H1 (cell line): Measurements from ENCODE around the gene RPL36A. TPM values are rescaled to one million over a fixed set of nuclear protein-coding genes. Genes with fewer than 3 reads are reported as not detected.

Experiments
- CTCF ChIA-PET: fragments of 300-600 bp; sonication (Branson Sonifier 250); formaldehyde crosslinking; loops from one replicate; lab custom pipeline; 2021; ENCODE audit not compliant: partially characterized antibody; lab: Charles Lee
- POLR2A ChIA-PET: fragments of 300-600 bp; sonication (Branson Sonifier 250); formaldehyde crosslinking; loops from one replicate; lab custom pipeline; 2021; ENCODE audit warnings: inconsistent platforms; ENCODE audit not compliant: partially characterized antibody; lab: Charles Lee
- DNase-seq, 2 experiments: peaks; one replicate each; pipeline versions ENCODE4 v3.0.0 to v3.0.0-alpha.2; 2010 to 2022; ENCODE audit warnings: low spot score in 2 of 2, low read depth in 1 of 2, mixed read lengths in 1 of 2
- FAIRE-seq: peaks from 2 replicates; lab custom pipeline; 2011; peaks lifted over from hg19 to GRCh38; lab: Jason Lieb, UNC
- H2AFZ ChIP-seq: 2 replicates; pipeline ENCODE4 v1.8.1; 2012; ENCODE audit warnings: low read length, inconsistent platforms
- H2AK5ac ChIP-seq: 2 replicates; pipeline ENCODE4 v1.6.1; 2013; ENCODE audit warnings: low read depth, low read length
- H2BK120ac ChIP-seq: replicated peaks from 2 replicates; pipeline ENCODE3; 2013; ENCODE audit warnings: low read depth, low read length, inconsistent platforms
- H2BK12ac ChIP-seq: 2 replicates; pipeline ENCODE4 v1.6.1; 2013; ENCODE audit warnings: low read depth, low read length
- H2BK15ac ChIP-seq: 2 replicates; pipeline ENCODE4 v1.6.1; 2013; ENCODE audit warnings: low read length
- H2BK20ac ChIP-seq: 2 replicates; pipeline ENCODE4 v1.6.1; 2013; ENCODE audit warnings: low read length
- H2BK5ac ChIP-seq: 2 replicates; pipeline ENCODE4 v1.6.1; 2013; ENCODE audit warnings: low read depth, low read length
- H3K14ac ChIP-seq: 2 replicates; pipeline ENCODE4 v1.6.1; 2013; ENCODE audit warnings: inconsistent platforms; ENCODE audit not compliant: insufficient read length
- H3K18ac ChIP-seq: 2 replicates; pipeline ENCODE4 v1.6.1; 2013; ENCODE audit warnings: low read length; ENCODE audit errors: extremely low read depth
- H3K23ac ChIP-seq: 2 replicates; pipeline ENCODE4 v1.6.1; 2013; ENCODE audit warnings: inconsistent platforms; ENCODE audit not compliant: insufficient read length
- H3K23me2 ChIP-seq: 2 replicates; pipeline ENCODE4 v1.6.1; 2013; ENCODE audit warnings: low read depth, low read length
- H3K27ac ChIP-seq: 2 replicates; pipeline ENCODE4 v1.6.1; 2011; ENCODE audit warnings: low read depth, low read length, inconsistent platforms
- H3K27me3 ChIP-seq, 4 experiments: replicated peaks in 1 of 4; 1 replicate in 1 of 4; 2 replicates in 3 of 4; pipeline versions ENCODE4 v1.6.1 to v1.8.1; 2011 to 2013; ENCODE audit warnings: low read length in 3 of 4, mild to moderate bottlenecking in 3 of 4, inconsistent platforms in 2 of 4, mixed read lengths in 2 of 4, moderate library complexity in 1 of 4; ENCODE audit not compliant: control insufficient read depth in 3 of 4, insufficient read depth in 3 of 4; ENCODE audit errors: extremely low read depth in 1 of 4
- H3K36me3 ChIP-seq, 4 experiments: 2 replicates each; pipeline versions ENCODE4 v1.6.1 to v1.8.1; 2011 to 2013; ENCODE audit warnings: mild to moderate bottlenecking in 4 of 4, low read length in 3 of 4, moderate library complexity in 2 of 4, control low read depth in 1 of 4, inconsistent platforms in 1 of 4; ENCODE audit not compliant: insufficient read depth in 4 of 4, control insufficient read depth in 2 of 4
- H3K4ac ChIP-seq: replicated peaks from 2 replicates; pipeline ENCODE3; 2013; ENCODE audit warnings: low read length, low read depth, mixed read lengths, inconsistent platforms; ENCODE audit not compliant: insufficient read length
- H3K4me1 ChIP-seq, 4 experiments: replicated peaks in 1 of 4; 1 replicate in 1 of 4; 2 replicates in 3 of 4; pipeline versions ENCODE4 v1.6.1 to v1.8.1; 2011 to 2013; ENCODE audit warnings: low read length in 3 of 4, inconsistent platforms in 2 of 4, mixed read lengths in 1 of 4; ENCODE audit not compliant: insufficient read depth in 4 of 4, control insufficient read depth in 3 of 4
- H3K4me2 ChIP-seq, 2 experiments: 2 replicates each; pipeline versions ENCODE4 v1.6.1 to v1.8.1; 2011 to 2013; ENCODE audit warnings: low read depth in 2 of 2, low read length in 2 of 2, control low read depth in 1 of 2, inconsistent platforms in 1 of 2, mild to moderate bottlenecking in 1 of 2; ENCODE audit not compliant: insufficient read depth in 1 of 2
- H3K4me3 ChIP-seq, 4 experiments: fragments of 200-600, 300-600 bp in 1 of 4; sonication (generic), shearing (Covaris generic), sonication (Bioruptor Twin) in 1 of 4; 2 replicates each; pipeline versions ENCODE4 v1.5.1 to v1.8.1; 2011 to 2016; ENCODE audit warnings: low read length in 4 of 4, low read depth in 3 of 4, control low read depth in 2 of 4, inconsistent platforms in 2 of 4, mild to moderate bottlenecking in 2 of 4, mixed read lengths in 1 of 4, moderate library complexity in 1 of 4; ENCODE audit not compliant: insufficient read depth in 2 of 4; ENCODE audit errors: extremely low read depth in 1 of 4
- H3K56ac ChIP-seq: replicated peaks from 2 replicates; pipeline ENCODE3; 2013; ENCODE audit warnings: low read depth, mild to moderate bottlenecking, mixed read lengths, low read length, inconsistent platforms; ENCODE audit not compliant: insufficient read length
- H3K79me1 ChIP-seq: 2 replicates; pipeline ENCODE4 v1.6.1; 2013; ENCODE audit warnings: low read depth, low read length, control low read depth
- H3K79me2 ChIP-seq, 2 experiments: 2 replicates each; pipeline versions ENCODE4 v1.6.1 to v1.8.1; 2012 to 2013; ENCODE audit warnings: low read length in 2 of 2, mild to moderate bottlenecking in 2 of 2, inconsistent platforms in 1 of 2; ENCODE audit not compliant: insufficient read depth in 2 of 2, control insufficient read depth in 1 of 2
- H3K9ac ChIP-seq, 4 experiments: replicated peaks in 1 of 4; 1 replicate in 1 of 4; 2 replicates in 3 of 4; pipeline versions ENCODE4 v1.6.1 to v1.8.1; 2011 to 2013; ENCODE audit warnings: low read depth in 3 of 4, low read length in 3 of 4, control low read depth in 2 of 4, mild to moderate bottlenecking in 2 of 4, moderate library complexity in 2 of 4, inconsistent platforms in 1 of 4; ENCODE audit errors: extremely low read depth in 1 of 4
- H3K9me3 ChIP-seq, 2 experiments: 2 replicates each; pipeline versions ENCODE4 v1.6.1 to v1.8.1; 2012 to 2013; ENCODE audit warnings: mild to moderate bottlenecking in 2 of 2, moderate library complexity in 2 of 2, control low read depth in 1 of 2, inconsistent platforms in 1 of 2, low read depth in 1 of 2, low read length in 1 of 2, mixed read lengths in 1 of 2; ENCODE audit not compliant: insufficient read depth in 2 of 2
- H4K20me1 ChIP-seq, 2 experiments: replicated peaks in 1 of 2; 2 replicates each; pipeline versions ENCODE3 to v1.8.1; 2011 to 2013; ENCODE audit warnings: inconsistent platforms in 2 of 2, low read length in 2 of 2, mild to moderate bottlenecking in 1 of 2; ENCODE audit not compliant: insufficient read depth in 2 of 2, control insufficient read depth in 1 of 2
- H4K5ac ChIP-seq: 2 replicates; pipeline ENCODE4 v1.6.1; 2013; ENCODE audit warnings: low read length, low read depth, mixed read lengths, inconsistent platforms; ENCODE audit not compliant: insufficient read length
- H4K8ac ChIP-seq: 2 replicates; pipeline ENCODE4 v1.8.0; 2013; ENCODE audit warnings: mild to moderate bottlenecking, moderate library complexity, low read length, inconsistent platforms; ENCODE audit not compliant: insufficient read depth; ENCODE audit errors: extremely low read depth
- H4K91ac ChIP-seq: replicated peaks from 2 replicates; pipeline ENCODE3; 2013; ENCODE audit warnings: low read length, mixed read lengths, inconsistent platforms; ENCODE audit not compliant: insufficient read length
- RFX5 ChIP-seq: IDR thresholded peaks from 2 replicates; pipeline ENCODE4 v1.6.1; 2011; ENCODE audit warnings: low read depth, low read length, improper control_type of control experiment, borderline replicate concordance
- WGBS, 2 experiments: shearing (Covaris generic) in 1 of 2; methylation state at CpG; one replicate each; pipeline versions ENCODE4 v1.1.6 to v1.1.7; 2013 to 2015; ENCODE audit warnings: low lambda C conversion rate in 2 of 2, mixed read lengths in 2 of 2, inconsistent platforms in 1 of 2, low coverage in 1 of 2, missing lambda C conversion rate in 1 of 2; ENCODE audit not compliant: insufficient replicate concordance in 2 of 2, insufficient coverage in 1 of 2, insufficient read length in 1 of 2; ENCODE audit errors: extremely low coverage in 1 of 2, missing lambda C conversion rate in 1 of 2; 5-methylcytosine and 5-hydroxymethylcytosine counted together
- polyA plus RNA-seq, 7 experiments: library from polyadenylated mRNA; depleted of rRNA in 3 of 7; stranded (reverse) in 5 of 7; unstranded in 2 of 7; fragments of >200 nt in 5 of 7; fragments of 200-250 nt in 2 of 7; gene quantifications; 1 replicate in 5 of 7; 2 replicates in 1 of 7; 4 replicates in 1 of 7; pipeline versions ENCODE4 v1.2.1 to v1.2.3, GENCODE V29; 2011 to 2013; ENCODE audit warnings: missing spikeins in 2 of 7, mixed read lengths in 2 of 7
- total RNA-seq: library from RNA; stranded (reverse); fragmentation: NEBNext Ultra II Directional; extraction: Animal tissue kit (Norgen Biotek cat#: 25700); gene quantifications from 2 replicates; pipeline ENCODE4 v1.2.1, GENCODE V29; 2021

Gene RPL36A
- total and polyA plus RNA-seq, 2 of the 8 experiments (the other 6 are each of a cell fraction or from before 2014, with no cell fraction given): 271 to 1,587 TPM

DNA sequence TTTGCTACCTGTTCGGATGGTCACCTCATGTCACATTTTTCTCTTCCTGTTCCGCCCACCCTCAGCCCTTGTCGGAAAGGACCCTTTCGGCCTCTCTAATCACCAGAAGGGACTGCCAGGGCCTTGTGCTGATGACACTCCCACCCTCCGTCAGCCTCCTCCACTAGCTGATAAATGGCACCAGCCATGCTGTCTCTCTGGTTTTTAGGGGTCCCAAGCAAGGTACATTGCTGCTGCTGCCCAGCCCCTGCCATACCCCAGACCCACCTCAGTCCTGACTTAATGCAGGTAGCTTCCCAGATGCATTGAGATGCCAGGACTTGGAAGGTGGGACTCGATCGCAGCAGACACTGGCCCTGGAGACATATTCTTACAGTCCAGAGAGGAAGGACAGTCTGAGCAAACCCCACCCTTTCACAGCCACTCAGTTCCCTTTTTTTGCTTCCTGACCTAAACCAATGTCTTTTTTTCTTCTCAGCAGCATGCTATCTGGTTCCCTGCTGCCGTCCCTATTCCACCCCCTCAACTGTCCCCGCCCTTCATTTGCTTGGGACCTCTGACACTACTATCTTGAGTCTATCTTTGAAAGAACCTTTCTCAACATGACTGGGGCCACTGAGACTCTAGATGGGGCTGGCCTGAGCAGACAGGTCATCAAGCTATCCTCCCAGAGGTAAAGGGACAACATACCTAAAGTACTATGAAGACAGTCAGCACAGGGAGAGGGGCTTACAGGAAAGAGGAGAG, 4.8 kb upstream of the RPL36A start, which contains the start of gene BTK:
Gene BTK, minus strand, starts transcription at position 397 of the 747 bp plus-strand sequence. CDS start 10,907 bp downstream, outside the sequence.
- no peak within 1 kb of the TSS for H3K56ac ChIP-seq
- no peak within 1 kb of the TSS for H4K8ac ChIP-seq
- H3K79me2 ChIP-seq: no peaks in the 10 kb centered on the region
- H4K20me1 ChIP-seq: no peaks in the 10 kb centered on the region
- FAIRE-seq (no peak), DNase-seq (no peak)
- no peak within 1 kb of the TSS for H2BK20ac ChIP-seq
- no peaks in the 10 kb centered on the region for H3K4me1 ChIP-seq
- H3K23ac ChIP-seq: no peak within 1 kb of the TSS
- 86% methylated on average over 9 of the region's 9 CpGs; no CpG with 5 or more reads in 1 of the 2 experiments for WGBS, 2 experiments
- no peak within 1 kb of the TSS for H3K18ac ChIP-seq
- H2BK5ac ChIP-seq: no peak within 1 kb of the TSS
- no peaks in the 10 kb centered on the region for H3K9me3 ChIP-seq
- no peaks in the 10 kb centered on the region for H3K27me3 ChIP-seq
- H3K4me3 ChIP-seq: no peak within 1 kb of the TSS
- no peaks in the 10 kb centered on the region for H3K36me3 ChIP-seq
- no peak within 1 kb of the TSS for H2BK15ac ChIP-seq
- H3K23me2 ChIP-seq: 0 out of 2 replicates have a peak, but pooled peaks cover 3% of the 10 kb centered on the region
- H3K27ac ChIP-seq: no peak within 1 kb of the TSS
- TF ChIP-seq RFX5: no peak
- ChIA-PET POLR2A (interaction anchor here (1.1 kb wide), 1 partner anchor 10 kb away, joined by 4 read pairs; no protein-coding TSS in a partner anchor), CTCF (interaction anchor here (1.2 kb wide), 1 partner anchor 28 kb away, joined by 3 read pairs; no protein-coding TSS in a partner anchor)
- H3K14ac ChIP-seq: no peak within 1 kb of the TSS
- H3K79me1 ChIP-seq: no peaks in the 10 kb centered on the region
- no peak within 1 kb of the TSS for H2BK12ac ChIP-seq
- no peak within 1 kb of the TSS for H3K9ac ChIP-seq
- H3K4ac ChIP-seq: no peak within 1 kb of the TSS
- no peak within 1 kb of the TSS for H2BK120ac ChIP-seq
- H2AK5ac ChIP-seq: no peak within 1 kb of the TSS
- H4K5ac ChIP-seq: no peak within 1 kb of the TSS
- no peak within 1 kb of the TSS for H4K91ac ChIP-seq
- H3K4me2 ChIP-seq: no peak within 1 kb of the TSS
- no peak within 1 kb of the TSS for H2AFZ ChIP-seq
